RWPE2 (cell line): ENCODE measurements around the gene SLC39A9.
"Not testable (repeated sequence)": the region's sequence is repeated elsewhere in the genome, so short reads cannot be mapped to it uniquely, and the experiment has no call there.

Source experiments
- ATAC-seq: fragments of 200-7000 bp; cut with Tn5 transposase; 3 replicates; pipeline ENCODE4 v1.9.1; 2021; ENCODE audit warnings: low read depth
- DNase-seq: peaks from one replicate; pipeline ENCODE4 v3.0.0-alpha.2; 2020; ENCODE audit warnings: low spot score
- H3K27ac ChIP-seq: fragments of 450-650 bp; 2 replicates; pipeline ENCODE4 v1.5.1; 2017; ENCODE audit warnings: mild to moderate bottlenecking; ENCODE audit not compliant: poor library complexity, severe bottlenecking
- H3K27me3 ChIP-seq: fragments of 250-450 bp; sonication (Bioruptor Pico); 2 replicates; pipeline ENCODE4 v1.5.1; 2021; ENCODE audit warnings: mild to moderate bottlenecking, moderate library complexity; ENCODE audit not compliant: insufficient read depth, poor library complexity, severe bottlenecking
- H3K36me3 ChIP-seq: fragments of 250-450 bp; sonication (Bioruptor Pico); 2 replicates; pipeline ENCODE4 v1.5.1; 2020; ENCODE audit warnings: low read depth, mild to moderate bottlenecking, moderate library complexity
- H3K4me1 ChIP-seq: fragments of 250-450 bp; sonication (Bioruptor Pico); 2 replicates; pipeline ENCODE4 v1.5.1; 2021; ENCODE audit warnings: mild to moderate bottlenecking, moderate library complexity; ENCODE audit not compliant: insufficient read depth, poor library complexity, severe bottlenecking
- H3K4me3 ChIP-seq: fragments of 250-450 bp; sonication (Bioruptor Pico); 2 replicates; pipeline ENCODE4 v1.5.1; 2021; ENCODE audit warnings: mild to moderate bottlenecking, moderate library complexity; ENCODE audit not compliant: severe bottlenecking
- H3K9me3 ChIP-seq: fragments of 250-450 bp; sonication (Bioruptor Pico); 2 replicates; pipeline ENCODE4 v1.5.1; 2021; ENCODE audit warnings: mild to moderate bottlenecking, moderate library complexity; ENCODE audit not compliant: severe bottlenecking
- CTCF ChIP-seq: fragments of 450-650 bp; IDR thresholded peaks from one replicate; pipeline ENCODE4 v1.5.1; 2017; ENCODE audit warnings: mild to moderate bottlenecking, moderate library complexity; ENCODE audit not compliant: poor library complexity, severe bottlenecking

Gene SLC39A9

DNA sequence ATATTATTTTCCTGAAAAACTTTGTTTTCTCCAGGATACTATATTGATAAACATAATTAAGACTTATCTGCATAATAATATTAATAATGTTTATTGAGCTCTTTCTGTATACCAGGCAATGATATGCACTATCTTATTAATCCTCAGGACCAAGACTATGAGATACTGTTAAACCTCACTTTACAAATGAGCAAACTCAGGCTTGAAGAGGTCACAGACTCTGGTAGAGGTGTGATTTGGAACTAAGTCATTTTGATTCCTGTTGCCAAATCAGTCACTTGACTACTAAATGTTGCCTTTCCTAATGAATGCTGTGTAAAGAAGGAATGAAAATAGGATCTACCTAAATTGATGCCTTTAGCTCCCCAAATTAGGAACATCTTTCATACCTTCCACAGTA is 7.3 kb downstream of the SLC39A9 start:
- Histone ChIP-seq H3K27me3 (no peaks in the 10 kb centered on the region), H3K27ac (no peak overlapping the region), H3K9me3 (no peaks in the 10 kb centered on the region), H3K36me3 (peaks cover 30% of the 10 kb centered on the region), H3K4me1 (peaks cover 11% of the 10 kb centered on the region), H3K4me3 (no peak overlapping the region)
- DNase-seq (no peak), ATAC-seq (no peak)
- TF ChIP-seq CTCF, result no peak

DNA sequence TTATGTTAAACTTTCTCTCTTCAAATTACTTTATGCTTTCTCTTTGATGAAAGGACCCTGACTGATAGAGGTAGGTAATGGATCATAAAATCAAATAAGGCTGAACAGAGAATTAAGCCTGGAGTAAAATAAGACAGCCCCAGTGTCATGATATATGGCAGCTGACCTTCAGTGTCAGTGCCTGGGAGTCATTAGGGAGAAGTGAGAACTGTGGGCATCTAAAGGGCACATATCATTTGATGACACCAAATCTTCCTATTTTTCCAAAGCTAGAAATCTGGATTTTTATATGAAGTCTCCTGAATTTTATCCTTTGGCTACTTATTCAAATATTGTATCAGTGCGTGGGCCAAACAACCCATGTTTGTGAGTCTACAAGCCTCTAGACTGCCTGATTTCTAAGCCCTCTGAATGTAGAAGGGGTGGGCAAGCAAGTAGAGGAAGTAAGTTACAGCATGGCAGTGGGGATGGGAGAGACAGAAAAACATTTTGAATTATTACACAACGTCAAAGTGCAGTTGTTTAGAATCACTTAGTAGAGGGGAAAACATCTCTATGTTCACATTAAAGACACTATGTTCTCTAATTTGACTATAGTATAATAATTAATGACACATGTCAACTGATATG is 10.0 kb downstream of the SLC39A9 start:
- H3K4me3 ChIP-seq, result no peak overlapping the region
- no peak overlapping the region for H3K27ac ChIP-seq
- ATAC-seq (no peak), DNase-seq (no peak)
- H3K36me3 ChIP-seq, result peaks cover 28% of the 10 kb centered on the region
- TF ChIP-seq CTCF, result no peak
- no peaks in the 10 kb centered on the region for H3K27me3 ChIP-seq
- H3K9me3 ChIP-seq, result no peaks in the 10 kb centered on the region
- no peaks in the 10 kb centered on the region for H3K4me1 ChIP-seq

- H3K36me3 ChIP-seq, result peaks cover 12% of the 10 kb centered on the region; the same call in 1 of the 2 replicates
- no peaks in the 10 kb centered on the region for H3K4me1 ChIP-seq
- DNase-seq, result no peak
- no peaks in the 10 kb centered on the region for H3K9me3 ChIP-seq
- no peak for TF ChIP-seq CTCF
- no peak for ATAC-seq
- H3K27ac ChIP-seq, result no peak overlapping the region
- H3K4me3 ChIP-seq, result no peak overlapping the region
- H3K27me3 ChIP-seq, result no peaks in the 10 kb centered on the region
Measured at GRCh38 chr14:69413483-69413882, 15.0 kb downstream of the SLC39A9 start.

GRCh38 chr14:69416087-69416486 is 17.6 kb downstream of the SLC39A9 start:
- ATAC-seq, H3K27ac ChIP-seq: not testable (repeated sequence)

GRCh38 chr14:69423279-69423678 is 24.8 kb downstream of the SLC39A9 start:
- Histone ChIP-seq H3K27me3 (no peaks in the 10 kb centered on the region), H3K4me1 (peaks cover 4% of the 10 kb centered on the region), H3K9me3 (no peaks in the 10 kb centered on the region), H3K36me3 (peaks cover 43% of the 10 kb centered on the region), H3K4me3 (no peak overlapping the region), H3K27ac (no peak overlapping the region)
- DNase-seq (no peak), ATAC-seq (no peak)
- TF ChIP-seq CTCF, result no peak

More at GRCh38 chr14:69416087-69416486, 17.6 kb downstream of the SLC39A9 start:
- not testable (repeated sequence) for DNase-seq, H3K36me3 ChIP-seq, H3K4me3 ChIP-seq, H3K9me3 ChIP-seq, H3K27me3 ChIP-seq, H3K4me1 ChIP-seq
